ENCODE data around the gene NRXN3.

- no peak for TF ChIP-seq CTCF (optimal IDR thresholded peaks at IDR 0.05 in 1 of 3, IDR thresholded peaks at IDR 0.05 in 1 of 3, conservative IDR thresholded peaks at IDR 0.05 in 1 of 3; ENCODE audit: extremely low read depth in 1 of 3, insufficient read depth in 2 of 3, low read length in 3 of 3)
- TF ChIP-seq EZH2 (IDR thresholded peaks at IDR 0.05; ENCODE audit: low read length), result no peak
Observed at GRCh38 chr14:79554816-79555215, 1384.6 kb downstream of the NRXN3 start.
